GM21526 (cell line): ENCODE results near the gene KRTAP22-2.

Experiments used
- ATAC-seq: cut with Tn5 transposase; IDR thresholded peaks from one replicate; pipeline ENCODE4 v1.9.1; 2021; ENCODE audit warnings: moderate library complexity; ENCODE audit not compliant: unreplicated experiment, low FRiP score

KRTAP22-2 gene

DNA sequence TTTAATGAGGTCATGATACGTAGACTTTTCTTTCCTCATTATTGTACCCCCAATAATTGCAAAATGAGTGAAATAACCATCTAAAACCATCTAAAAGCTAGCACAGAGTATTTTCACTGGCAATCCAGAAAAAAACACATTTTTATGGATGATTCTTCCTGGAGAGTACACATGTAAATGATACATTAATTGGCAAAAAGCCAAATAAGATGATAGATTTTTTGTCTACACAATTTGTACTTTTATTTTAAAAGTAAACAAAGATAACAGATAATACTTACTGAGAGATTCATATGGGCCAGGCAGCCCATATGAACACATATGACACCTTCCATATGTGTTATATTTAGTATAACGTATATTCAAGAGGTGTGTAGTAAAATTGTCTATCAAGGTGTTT is 26.6 kb downstream of the KRTAP22-2 start:
- ATAC-seq: no peak

DNA sequence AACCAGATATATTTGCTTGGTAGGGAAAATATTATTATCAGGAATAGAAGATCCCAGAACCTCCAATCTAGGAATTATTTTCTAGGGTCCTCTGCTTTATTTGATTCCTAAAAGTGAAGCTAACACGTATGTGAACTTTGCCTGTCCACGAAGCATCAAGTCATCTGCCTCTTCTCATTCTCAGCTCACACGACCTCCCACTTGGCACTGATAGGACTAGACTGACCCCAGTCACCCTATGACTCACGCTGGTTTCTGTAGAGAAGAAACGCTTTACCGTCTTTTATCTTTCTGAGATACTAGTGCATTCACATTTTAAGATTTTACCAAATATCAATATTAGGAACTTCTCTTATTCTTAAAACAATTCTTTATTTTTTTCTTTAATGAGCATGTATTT is 27.1 kb downstream of the KRTAP22-2 start:
- ATAC-seq: no peak

DNA sequence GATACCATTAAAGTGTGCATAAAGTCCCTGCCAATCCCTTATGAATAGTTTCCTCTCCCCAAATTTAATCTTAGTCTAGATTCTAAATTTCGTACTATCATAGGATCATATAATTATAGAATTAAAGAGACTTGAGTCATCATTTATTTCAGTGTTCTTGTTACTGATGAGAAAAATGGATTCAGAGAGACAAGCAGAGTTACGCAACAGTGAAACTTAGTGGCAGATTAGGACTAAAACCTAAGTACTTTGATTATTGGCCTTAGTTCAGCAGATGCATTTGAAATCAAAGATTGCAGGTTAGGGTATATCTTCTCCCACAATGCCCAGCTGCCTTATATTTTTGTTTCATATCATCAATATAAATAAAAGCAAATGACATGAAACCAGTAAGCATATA is 28.2 kb downstream of the KRTAP22-2 start:
- ATAC-seq: no peak

DNA sequence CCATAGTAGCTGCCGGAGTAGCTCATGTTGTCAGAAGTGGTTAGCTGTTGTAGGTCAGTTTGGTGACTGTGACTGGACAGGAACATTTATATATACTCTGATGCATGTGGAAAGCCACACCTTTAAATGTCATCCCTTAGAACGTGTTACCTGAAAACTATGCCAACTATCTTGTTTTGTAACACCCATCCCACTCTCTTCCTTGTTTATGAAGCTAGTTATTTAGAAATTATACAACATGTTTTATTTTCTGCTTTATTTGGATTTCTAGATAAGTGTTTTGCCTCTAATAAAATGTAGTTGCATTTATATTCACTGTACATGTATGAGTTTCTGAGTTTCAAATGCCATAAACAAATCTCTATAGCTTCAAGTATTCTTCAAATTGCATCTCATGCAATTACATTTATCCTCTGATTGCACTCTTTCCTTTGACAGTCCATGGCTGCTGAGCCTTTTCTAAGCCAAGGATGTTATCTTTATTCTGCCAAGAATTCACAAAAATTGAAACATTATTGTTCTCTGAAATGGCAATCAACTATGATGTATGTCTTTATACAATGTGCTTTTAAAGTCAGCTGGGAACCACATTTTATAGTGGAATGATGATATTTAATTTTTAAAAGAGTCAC is 28.8 kb downstream of the KRTAP22-2 start, which contains the start of gene KRTAP19-7:
Gene KRTAP19-7, minus strand, starts transcription at position 51 of the 632 bp plus-strand sequence. Its CDS starts 25 bp downstream, at position 26.
- no peak for ATAC-seq

DNA sequence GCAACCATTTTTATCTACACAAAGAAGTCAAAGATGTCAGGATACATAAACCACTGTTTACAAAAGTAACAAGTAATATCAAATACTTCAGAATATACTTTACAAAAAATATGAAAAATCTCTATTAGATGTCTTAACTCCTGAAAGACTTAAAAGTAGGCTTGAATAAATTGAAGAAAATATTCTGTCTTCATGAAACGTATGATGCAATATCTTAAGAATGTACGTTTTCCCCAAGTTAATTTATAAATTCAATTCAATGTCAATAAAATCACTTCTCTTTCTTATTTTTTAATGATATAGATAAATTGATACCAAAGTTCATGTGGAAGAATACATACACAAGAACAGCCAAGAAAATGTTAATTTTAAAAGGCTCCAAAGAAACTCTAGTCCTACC is 35.1 kb downstream of the KRTAP22-2 start:
- no peak for ATAC-seq

DNA sequence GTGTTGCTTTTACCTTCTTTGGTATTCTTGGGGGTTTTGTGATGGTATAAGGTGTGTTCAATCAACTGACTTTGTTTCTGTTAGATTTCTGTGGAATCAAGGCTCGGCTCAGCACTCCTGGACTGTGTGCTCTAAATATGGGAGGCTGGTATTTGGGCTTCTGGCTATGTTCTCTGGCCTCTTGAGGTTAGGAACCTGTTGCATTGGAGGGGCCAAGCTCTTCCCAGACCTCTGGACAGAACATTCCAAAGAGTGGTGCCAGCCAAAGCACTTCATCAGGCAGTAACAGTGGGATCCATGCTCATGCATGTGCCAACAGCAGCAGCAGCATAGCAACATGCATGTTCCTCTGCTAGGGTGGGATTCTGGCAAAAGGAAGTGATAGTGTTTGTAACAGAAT is 37.4 kb downstream of the KRTAP22-2 start:
- no peak for ATAC-seq

DNA sequence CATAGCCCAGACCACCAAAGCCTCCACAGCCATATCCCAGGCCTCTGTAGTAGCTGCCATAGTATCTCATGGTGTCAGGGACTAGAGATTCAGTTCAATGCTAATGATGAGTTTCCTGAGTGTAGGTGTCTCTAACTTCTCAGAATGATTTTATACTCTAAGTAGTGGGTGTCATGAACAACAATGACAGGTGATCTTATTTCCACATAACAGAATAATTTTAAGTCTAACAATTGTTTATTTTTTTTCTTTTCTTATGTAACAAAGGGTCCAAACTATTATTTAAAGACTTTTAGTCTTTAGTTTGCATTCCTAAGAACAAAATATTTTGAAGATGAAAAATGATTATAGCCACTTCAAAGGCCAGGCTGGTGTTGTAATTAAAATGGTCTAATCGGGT is 48.4 kb downstream of the KRTAP22-2 start, which contains the start of gene KRTAP19-6:
Gene KRTAP19-6, minus strand, starts transcription at position 101 of the 400 bp plus-strand sequence. Its CDS starts 31 bp downstream, at position 70.
- no peak for ATAC-seq
